Sciatic nerve (tissue), 2 donors: ENCODE measurements around the gene THAP11. TPM values are rescaled to one million over a fixed set of nuclear protein-coding genes. Genes with fewer than 3 reads are reported as not detected.
A peak's percentile ranks its signal among the peaks of the same experiment; 100 is the strongest.

Experiments used
- ATAC-seq: fragments of 200-7000 bp; cut with Tn5 transposase; one replicate; pipeline ENCODE4 v1.9.1; 2020; ENCODE audit warnings: mild to moderate bottlenecking, moderate library complexity
- DNase-seq: peaks from one replicate; pipeline ENCODE4 v3.0.0-alpha.2; 2020; ENCODE audit warnings: low spot score
- intact Hi-C: fragments of 100-400 bp; cut with DNase I; formaldehyde crosslinking; loops from one replicate; pipeline ENCODE4 v1.14.2; 2022
- total RNA-seq: library from RNA; stranded (reverse); fragmentation: NEBNext Ultra II Directional; extraction: Animal tissue kit (Norgen Biotek cat#: 25700); gene quantifications from one replicate; pipeline ENCODE4 v1.2.1, GENCODE V29; 2021
- donor health status: DM: no; HTN: no; CAD: no.
- donor health status: DM: no; HTN: no; CAD: no.

Gene THAP11
- total RNA-seq, 1 donor from 2014 or later: 22.7 TPM

- ATAC-seq (no peak), DNase-seq (no peak)
- intact Hi-C loops: no loop called here
Measured at GRCh38 chr16:67878846-67879245, 36.7 kb downstream of the THAP11 start.

- intact Hi-C loops: no loop called here
- ATAC-seq (no peak), DNase-seq (no peak)
Measured at GRCh38 chr16:67879462-67879861, 37.3 kb downstream of the THAP11 start.

- ATAC-seq (no peak), DNase-seq (no peak)
- intact Hi-C loops: loop anchor here (5.0 kb wide), 1 partner anchor 47 kb away; no protein-coding TSS in a partner anchor
Measured at GRCh38 chr16:67879936-67880335, 37.8 kb downstream of the THAP11 start.

GRCh38 chr16:67880584-67880983, 38.5 kb downstream of the THAP11 start:
- intact Hi-C loops: loop anchor here (5.0 kb wide), 1 partner anchor 47 kb away; no protein-coding TSS in a partner anchor
- no peak for ATAC-seq
- no peak for DNase-seq

- intact Hi-C loops: loop anchor here (5.0 kb wide), 1 partner anchor 46 kb away; no protein-coding TSS in a partner anchor
- ATAC-seq (no peak), DNase-seq (no peak)
Measured at GRCh38 chr16:67881621-67882161, 39.6 kb downstream of the THAP11 start.

GRCh38 chr16:67882374-67883145, 40.4 kb downstream of the THAP11 start:
- ATAC-seq (no peak), DNase-seq (no peak)
- intact Hi-C loops: loop anchor here (5.0 kb wide), 1 partner anchor 45 kb away; no protein-coding TSS in a partner anchor

GRCh38 chr16:67883146-67883871, 41.2 kb downstream of the THAP11 start:
- DNase-seq (no peak), ATAC-seq (no peak)
- intact Hi-C loops: loop anchor here (5.0 kb wide), 1 partner anchor 44 kb away; no protein-coding TSS in a partner anchor

- intact Hi-C loops: loop anchor here (5.0 kb wide), 1 partner anchor 43 kb away; no protein-coding TSS in a partner anchor
- peak; percentile 78 for ATAC-seq
- peak; percentile 74 for DNase-seq
Measured at GRCh38 chr16:67883872-67884261, 41.7 kb downstream of the THAP11 start.

GRCh38 chr16:67884684-67885083, 42.6 kb downstream of the THAP11 start, which contains the start of gene NRN1L:
TSS of gene NRN1L (plus strand) at chr16:67884885. CDS start at chr16:67884904, 19 bp downstream.
- ATAC-seq (peak; percentile 97), DNase-seq (peak; percentile 94)
- intact Hi-C loops: loop anchor here (5.0 kb wide), 1 partner anchor 43 kb away; no protein-coding TSS in a partner anchor

- DNase-seq: no peak
- intact Hi-C loops: no loop called here
- ATAC-seq: no peak
Measured at GRCh38 chr16:67885545-67885944, 43.4 kb downstream of the THAP11 start.

GRCh38 chr16:67885976-67886375, 43.9 kb downstream of the THAP11 start:
- no peak for DNase-seq
- intact Hi-C loops: no loop called here
- no peak for ATAC-seq

- DNase-seq (no peak), ATAC-seq (no peak)
- intact Hi-C loops: no loop called here
Measured at GRCh38 chr16:67886387-67886786, 44.3 kb downstream of the THAP11 start.

- no peak for DNase-seq
- intact Hi-C loops: no loop called here
- no peak for ATAC-seq
Measured at GRCh38 chr16:67888331-67888730, 46.2 kb downstream of the THAP11 start.

- ATAC-seq: no peak
- no peak for DNase-seq
- intact Hi-C loops: no loop called here
Measured at GRCh38 chr16:67892375-67892774, 50.3 kb downstream of the THAP11 start.

GRCh38 chr16:67892899-67893742, 51.0 kb downstream of the THAP11 start, which contains the start of gene PSKH1:
TSS of gene PSKH1 (plus strand) at chr16:67893254. CDS start at chr16:67908750, 15,496 bp downstream.
- ATAC-seq (peak; percentile 94), DNase-seq (peak; percentile 98)
- intact Hi-C loops: no loop called here
